AG10803 (cell line): Measurements from ENCODE around the gene CFAP97D1.
"Not testable (repeated sequence)": the region's sequence is repeated elsewhere in the genome, so short reads cannot be mapped to it uniquely, and the experiment has no call there.

Experiments used
- DNase-seq: peaks from one replicate; pipeline ENCODE4 v3.0.0; 2010; ENCODE audit warnings: low read depth
- H3K4me3 ChIP-seq: 2 replicates; pipeline ENCODE4 v1.5.1; 2011; ENCODE audit warnings: mild to moderate bottlenecking, low read length, control low read depth
- CTCF ChIP-seq: conservative IDR thresholded peaks from 2 replicates; pipeline ENCODE4 v1.5.1; 2011; ENCODE audit warnings: mild to moderate bottlenecking, low read length, control low read depth, inconsistent platforms

Gene CFAP97D1

GRCh38 chr17:43791589-43791988, 11.4 kb downstream of the CFAP97D1 start:
- DNase-seq = peak; percentile 65
- no peak for TF ChIP-seq CTCF
- no peak overlapping the region for H3K4me3 ChIP-seq

- not testable (repeated sequence) for DNase-seq, H3K4me3 ChIP-seq
These were observed 12.4 kb downstream of the CFAP97D1 start for GRCh38 chr17:43792668-43793067.

- not testable (repeated sequence) for DNase-seq, H3K4me3 ChIP-seq
These were observed 17.8 kb downstream of the CFAP97D1 start for GRCh38 chr17:43798024-43798423.

GRCh38 chr17:43799047-43799446, 18.8 kb downstream of the CFAP97D1 start:
- DNase-seq = no peak

GRCh38 chr17:43800736-43801135, 20.5 kb downstream of the CFAP97D1 start:
- no peak for TF ChIP-seq CTCF
- no peak for DNase-seq
- H3K4me3 ChIP-seq = no peak overlapping the region

More at GRCh38 chr17:43799047-43799446, 18.8 kb downstream of the CFAP97D1 start:
- no peak overlapping the region for H3K4me3 ChIP-seq
- no peak for TF ChIP-seq CTCF

GRCh38 chr17:43801844-43802243, 21.6 kb downstream of the CFAP97D1 start:
- no peak for DNase-seq
- H3K4me3 ChIP-seq = no peak overlapping the region
- TF ChIP-seq CTCF = no peak

- DNase-seq = no peak
- no peak overlapping the region for H3K4me3 ChIP-seq
- no peak for TF ChIP-seq CTCF
These were observed 23.5 kb downstream of the CFAP97D1 start for GRCh38 chr17:43803758-43804157.

- no peak for TF ChIP-seq CTCF
- DNase-seq = no peak
- no peak overlapping the region for H3K4me3 ChIP-seq
These were observed 24.9 kb downstream of the CFAP97D1 start for GRCh38 chr17:43805117-43805516.
